HG03025 (cell line): ENCODE data around the gene CTF1.

Experiments used
- ATAC-seq: cut with Tn5 transposase; IDR thresholded peaks from one replicate; pipeline ENCODE4 v1.9.1; 2021; ENCODE audit warnings: mild to moderate bottlenecking, moderate library complexity; ENCODE audit not compliant: unreplicated experiment, low FRiP score

Gene CTF1

GRCh38 chr16:30903596-30903995, 7.2 kb downstream of the CTF1 start:
- no peak for ATAC-seq

DNA sequence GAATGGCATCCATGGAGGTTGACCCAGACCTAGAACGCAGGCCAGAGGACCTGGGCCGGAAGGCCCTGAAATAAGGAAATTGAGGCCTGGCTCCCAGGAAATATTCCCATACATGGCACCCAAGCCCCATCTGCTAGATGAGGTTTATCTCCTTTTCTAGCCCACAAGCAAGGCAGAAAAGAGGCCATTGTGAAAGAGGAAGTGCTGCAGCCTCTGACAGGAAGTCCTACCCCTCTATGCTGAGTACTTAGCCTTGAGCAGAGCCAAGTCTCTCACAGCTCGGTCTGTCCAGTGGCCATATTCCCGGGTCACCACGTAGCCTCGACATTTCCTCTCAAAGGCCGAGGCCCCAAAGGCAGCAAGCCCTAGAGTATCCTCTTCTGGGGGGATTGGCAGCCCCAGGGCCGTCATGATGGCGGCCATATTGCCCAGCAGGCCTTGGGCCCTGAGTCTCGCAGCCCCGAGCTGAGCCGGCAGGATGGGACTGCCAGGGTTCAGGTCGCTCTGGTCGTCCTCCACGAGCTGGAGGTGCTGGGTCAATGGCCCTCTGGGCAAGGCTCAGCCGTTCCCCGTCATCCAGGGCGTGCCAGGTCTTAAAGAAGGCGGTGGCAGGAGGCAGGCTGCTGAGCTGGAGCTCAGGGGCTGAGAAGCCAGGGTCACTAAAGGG, 7.8 kb downstream of the CTF1 start:
- no peak for ATAC-seq

DNA sequence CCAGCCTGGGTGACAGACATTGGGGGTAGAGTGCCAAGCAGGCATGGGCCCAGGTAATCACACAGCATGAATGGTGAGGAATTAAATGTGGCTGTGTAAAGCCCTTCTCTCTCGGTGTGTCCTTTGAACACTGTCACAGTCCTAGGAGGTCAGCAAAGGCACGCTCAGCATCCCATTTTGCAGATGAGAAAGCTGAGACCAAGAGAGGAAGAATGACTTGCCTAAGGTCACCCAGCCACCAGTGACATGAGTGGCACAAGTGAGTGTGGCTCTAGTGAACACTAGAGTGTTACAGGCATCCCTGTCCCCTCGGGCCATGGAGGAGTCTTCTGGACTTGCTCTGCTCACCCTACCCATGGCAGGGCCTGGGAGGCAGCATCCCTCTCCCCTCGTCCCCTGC, 10.7 kb downstream of the CTF1 start:
- no peak for ATAC-seq

DNA sequence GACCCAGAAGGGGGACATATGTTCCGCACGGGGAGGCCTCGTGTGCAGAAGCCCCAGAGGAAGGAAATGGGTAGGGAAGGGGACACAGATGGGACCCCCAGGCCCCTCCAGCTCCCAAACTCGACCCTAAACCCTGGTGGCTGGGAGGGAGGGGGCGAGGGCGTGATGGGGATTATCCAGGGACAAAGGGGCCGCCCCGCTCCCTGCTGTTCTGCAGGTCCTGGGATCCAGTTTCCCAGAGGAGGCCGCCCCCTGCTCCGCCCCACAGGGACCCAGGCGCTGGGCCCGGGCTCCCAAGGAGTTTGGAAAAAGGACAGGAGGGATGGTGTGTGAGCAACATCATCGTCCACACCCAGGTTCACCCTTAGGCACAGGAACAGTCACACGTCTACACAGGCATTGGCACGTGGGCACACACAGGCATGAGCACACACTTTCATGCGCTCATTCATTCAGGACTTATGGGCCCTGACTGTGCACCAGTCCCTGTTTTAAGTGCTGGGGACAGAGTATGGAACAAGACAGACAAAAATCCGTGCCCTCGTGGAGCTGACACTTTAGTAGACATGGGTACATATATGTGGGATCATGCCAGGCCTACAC, 14.1 kb downstream of the CTF1 start:
- ATAC-seq, result no peak

GRCh38 chr16:30912794-30913412, 16.5 kb downstream of the CTF1 start:
- no peak for ATAC-seq

DNA sequence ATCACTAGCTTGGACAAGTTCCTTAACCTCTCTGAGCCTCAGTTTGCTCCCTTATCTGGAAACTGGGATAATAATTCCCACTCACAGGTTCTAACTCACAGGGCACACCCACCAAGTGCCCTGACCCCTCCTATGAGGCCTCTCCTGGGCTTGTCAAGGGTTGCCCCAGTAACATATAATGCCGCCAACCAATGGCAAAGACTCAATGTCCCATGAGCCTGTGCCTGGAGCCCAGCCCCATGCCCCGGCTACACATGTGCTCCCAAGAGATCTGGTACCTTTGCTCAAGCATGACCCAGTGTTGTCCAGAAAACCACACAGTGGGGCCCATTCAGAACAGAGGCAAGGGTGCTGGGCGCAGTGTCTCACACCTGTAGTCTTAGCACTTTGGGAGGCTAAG, 18.4 kb downstream of the CTF1 start:
- ATAC-seq, result no peak

DNA sequence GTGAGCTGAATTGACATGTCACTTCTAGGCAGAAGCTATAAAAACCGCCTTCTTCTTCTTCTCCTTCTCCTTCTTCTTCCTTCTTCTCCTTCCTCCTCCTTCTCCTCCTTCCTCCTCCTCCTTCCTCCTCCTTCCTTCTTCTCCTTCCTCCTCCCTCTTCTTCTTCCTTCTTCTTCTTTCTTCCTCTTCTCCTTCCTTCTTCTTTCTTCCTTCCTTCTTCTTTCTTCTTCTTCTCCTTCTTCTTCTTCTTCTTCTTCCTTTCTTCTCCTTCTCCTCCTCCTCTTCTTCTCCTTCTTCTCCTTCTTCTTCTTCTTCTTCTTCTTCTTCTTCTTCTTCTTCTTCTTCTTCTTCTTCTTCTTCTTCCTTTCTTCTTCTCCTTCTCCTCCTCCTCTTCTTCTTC, 22.2 kb downstream of the CTF1 start:
- ATAC-seq, result no peak

DNA sequence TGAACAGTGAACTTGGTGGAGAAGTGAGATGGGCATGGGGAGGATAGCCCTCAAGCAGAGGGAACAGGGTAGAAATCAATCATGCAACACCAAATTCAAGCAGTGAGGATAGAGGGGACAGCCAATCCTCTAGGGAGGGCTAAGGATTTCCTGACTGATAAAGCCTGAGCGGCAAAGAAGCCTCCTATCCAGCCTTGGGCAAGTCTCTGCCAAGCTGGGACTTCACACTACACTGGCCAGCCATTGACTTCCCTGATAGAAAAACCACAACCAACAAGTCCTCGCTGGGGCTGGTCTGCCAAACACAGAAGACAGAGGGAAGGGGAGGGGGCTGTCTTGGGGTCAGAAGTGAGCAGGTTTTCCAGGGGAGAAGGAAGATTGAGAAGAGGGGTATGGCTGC, 24.5 kb downstream of the CTF1 start:
- ATAC-seq, result no peak

DNA sequence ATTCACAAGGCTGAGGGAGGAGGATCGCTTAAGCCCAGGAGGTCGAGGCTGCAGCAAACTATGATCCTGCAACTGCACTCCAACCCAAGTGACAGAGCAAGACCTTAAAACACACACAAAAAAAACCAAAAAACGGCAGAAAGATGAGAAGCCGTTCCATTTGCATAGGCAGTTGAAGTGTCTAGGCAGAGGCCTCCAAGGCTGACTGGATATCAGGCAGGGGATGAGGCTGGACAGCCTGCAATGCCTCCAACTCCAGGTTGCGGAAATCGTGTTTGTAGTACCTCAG, 25.0 kb downstream of the CTF1 start:
- ATAC-seq, result no peak

DNA sequence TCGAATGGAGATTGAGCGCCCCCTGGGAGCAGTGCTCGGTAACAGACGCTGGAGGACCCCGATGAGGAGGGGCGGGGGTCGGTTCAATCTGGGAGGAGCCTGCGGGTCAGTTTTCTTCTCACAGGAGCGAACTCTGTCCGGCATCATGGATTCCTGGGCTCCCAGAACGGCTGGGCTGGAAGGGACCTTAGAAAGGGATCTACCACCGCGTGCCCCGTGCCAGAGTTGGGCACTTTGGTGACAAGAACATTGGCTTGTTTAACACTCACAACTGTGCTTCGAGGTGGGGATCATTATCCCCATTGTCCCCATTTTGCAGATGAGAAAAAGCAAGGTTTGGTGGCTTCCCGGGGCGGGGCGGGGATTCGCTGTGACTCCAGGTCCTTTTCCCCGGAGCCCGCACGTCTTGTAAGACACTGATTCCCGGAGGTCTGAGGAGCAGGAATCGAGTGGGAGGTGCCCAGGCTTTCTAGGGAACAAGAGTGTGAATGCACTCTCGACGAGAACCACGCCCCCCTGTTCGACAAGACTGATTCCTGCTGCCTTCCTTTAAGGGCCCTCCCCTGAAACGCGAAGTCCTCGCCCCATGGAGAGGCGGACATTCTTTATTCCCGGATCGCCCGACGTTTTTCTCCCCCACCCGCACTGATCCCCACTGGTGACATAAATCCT, 25.5 kb downstream of the CTF1 start:
- ATAC-seq, result no peak

GRCh38 chr16:30922420-30922959, 26.1 kb downstream of the CTF1 start:
- peak; percentile 63 for ATAC-seq

DNA sequence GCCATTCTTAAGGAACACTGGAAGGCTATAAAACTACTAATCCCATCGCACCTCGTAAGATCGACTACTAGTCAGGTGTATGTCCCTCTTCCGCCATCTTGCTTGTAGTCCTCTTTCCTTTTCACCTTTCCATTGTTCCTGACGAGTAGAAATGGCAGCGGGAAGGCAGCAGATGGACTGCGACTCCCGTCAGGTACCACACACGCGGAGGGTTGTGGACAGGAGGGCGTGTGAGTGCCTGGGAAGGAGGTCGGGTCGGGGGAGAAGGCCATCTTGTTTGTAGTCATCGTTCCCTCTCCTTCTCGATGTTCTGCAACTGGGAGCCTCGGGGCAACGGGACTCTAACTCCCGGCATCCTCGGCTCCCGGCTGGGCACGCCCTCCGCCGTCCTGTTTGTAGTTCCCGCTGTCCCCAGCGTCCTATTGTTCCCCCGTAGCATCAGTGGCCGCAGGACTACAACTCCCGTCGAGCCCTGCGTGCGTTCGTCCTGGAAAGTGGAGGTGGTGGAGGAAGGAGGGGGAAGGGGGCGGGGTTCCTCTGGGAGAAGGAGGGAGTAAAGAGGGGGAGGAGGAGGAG, 26.6 kb downstream of the CTF1 start:
- peak; percentile 62 for ATAC-seq

DNA sequence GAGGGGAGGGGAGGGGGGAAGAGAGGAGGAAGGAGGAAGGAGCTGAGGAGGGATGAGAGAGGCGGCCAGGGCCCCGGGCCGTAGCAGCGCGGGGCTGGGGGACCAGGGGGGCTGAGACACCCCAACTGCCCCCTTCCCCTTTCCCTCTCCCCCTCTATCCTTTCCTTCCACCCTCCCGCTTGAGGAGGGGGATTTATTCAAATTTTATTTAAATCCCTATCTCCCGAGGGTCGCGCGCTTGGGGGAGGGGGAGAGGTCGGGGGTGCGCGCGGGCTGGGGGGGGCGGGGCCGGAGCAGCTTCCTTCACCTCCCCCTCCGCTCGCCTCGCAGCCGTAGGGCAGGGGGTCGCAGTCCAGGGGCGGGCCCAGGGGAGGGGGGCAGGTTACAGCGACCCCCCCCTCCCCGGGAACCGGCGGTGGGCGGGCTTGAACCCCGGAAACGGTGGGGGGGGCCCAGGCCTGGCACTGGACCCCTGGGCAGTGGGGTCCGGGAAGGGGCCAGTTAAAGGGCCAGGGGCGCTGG, 27.2 kb downstream of the CTF1 start, which contains the start of gene FBXL19:
TSS of gene FBXL19 (plus strand) at position 19 of the 522 bp plus-strand sequence. CDS start 2,183 bp downstream, outside the sequence.
- ATAC-seq, result no peak

- no peak for ATAC-seq
Measured at GRCh38 chr16:30924076-30924912, 27.9 kb downstream of the CTF1 start.

GRCh38 chr16:30924913-30925631, 28.7 kb downstream of the CTF1 start:
- no peak for ATAC-seq

- no peak for ATAC-seq
Measured at GRCh38 chr16:30925632-30925987, 29.2 kb downstream of the CTF1 start.

- ATAC-seq, result no peak
Measured at GRCh38 chr16:30925995-30926811, 29.8 kb downstream of the CTF1 start.

GRCh38 chr16:30926937-30927788, 30.7 kb downstream of the CTF1 start:
- ATAC-seq, result no peak
